Dendritic cell treated with granulocyte-macrophage colony-stimulating factor and Interleukin-4, amounts not matched to agents 40 ng/mL and 50 ng/mL, for 4 days (primary cell): ENCODE data around the gene PDZD7.

Experiments used
- H3K27ac Mint-ChIP-seq: one replicate; pipeline ENCODE4 v1.8.0; 2022; ENCODE audit warnings: mild to moderate bottlenecking, mixed read lengths
- H3K27me3 Mint-ChIP-seq: one replicate; pipeline ENCODE4 v1.8.0; 2022; ENCODE audit warnings: mild to moderate bottlenecking, mixed read lengths
- H3K36me3 Mint-ChIP-seq: one replicate; pipeline ENCODE4 v1.8.0; 2022; ENCODE audit warnings: low read depth, mixed read lengths
- H3K4me1 Mint-ChIP-seq: one replicate; pipeline ENCODE4 v1.8.0; 2022; ENCODE audit warnings: low read depth, mixed read lengths
- H3K4me3 Mint-ChIP-seq: one replicate; pipeline ENCODE4 v1.8.0; 2022; ENCODE audit warnings: mild to moderate bottlenecking, moderate library complexity, mixed read lengths
- H3K9me3 Mint-ChIP-seq: one replicate; pipeline ENCODE4 v1.8.0; 2022; ENCODE audit warnings: mixed read lengths
- intact Hi-C: fragments of 100-400 bp; cut with micrococcal nuclease; formaldehyde crosslinking; loops from one replicate; pipeline ENCODE4 v1.15.0; 2022

The PDZD7 gene

DNA sequence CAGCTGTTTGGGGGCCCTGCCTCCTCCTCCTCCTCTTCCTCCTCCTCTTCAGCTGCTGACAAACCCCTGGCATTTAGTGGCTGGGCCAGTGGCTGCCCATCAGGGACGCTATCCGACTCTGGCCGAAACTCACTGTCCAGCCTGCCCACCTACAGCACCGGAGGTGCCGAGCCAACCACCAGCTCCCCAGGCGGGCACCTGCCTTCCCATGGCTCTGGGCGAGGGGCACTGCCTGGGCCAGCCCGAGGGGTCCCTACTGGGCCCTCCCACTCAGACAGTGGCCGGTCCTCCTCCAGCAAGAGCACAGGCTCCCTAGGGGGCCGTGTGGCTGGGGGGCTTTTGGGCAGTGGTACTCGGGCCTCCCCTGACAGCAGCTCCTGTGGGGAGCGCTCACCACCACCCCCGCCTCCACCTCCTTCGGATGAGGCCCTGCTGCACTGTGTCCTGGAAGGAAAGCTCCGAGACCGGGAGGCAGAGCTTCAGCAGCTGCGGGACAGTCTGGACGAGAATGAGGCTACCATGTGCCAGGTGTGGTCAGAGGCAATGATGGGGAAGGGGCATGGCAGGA, 27.2 kb downstream of the PDZD7 start:
- Mint-ChIP-seq H3K27ac (no peak overlapping the region), H3K9me3 (no peaks in the 10 kb centered on the region), H3K4me3 (no peak overlapping the region), H3K36me3 (peaks cover 61% of the 10 kb centered on the region), H3K4me1 (peaks cover 28% of the 10 kb centered on the region), H3K27me3 (peaks cover 7% of the 10 kb centered on the region)
- intact Hi-C loops = no loop called here

DNA sequence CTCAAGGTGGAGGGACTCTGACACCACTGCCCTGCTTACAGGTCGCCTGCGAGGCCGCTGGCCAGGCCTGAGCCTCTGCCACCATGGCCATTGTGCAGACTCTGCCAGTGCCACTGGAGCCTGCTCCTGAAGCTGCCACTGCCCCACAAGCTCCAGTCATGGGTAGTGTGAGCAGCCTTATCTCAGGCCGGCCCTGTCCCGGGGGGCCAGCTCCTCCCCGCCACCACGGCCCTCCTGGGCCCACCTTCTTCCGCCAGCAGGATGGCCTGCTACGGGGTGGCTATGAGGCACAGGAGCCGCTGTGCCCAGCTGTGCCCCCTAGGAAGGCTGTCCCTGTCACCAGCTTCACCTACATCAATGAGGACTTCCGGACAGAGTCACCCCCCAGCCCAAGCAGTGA, 28.5 kb downstream of the PDZD7 start:
- Mint-ChIP-seq H3K4me3 (no peak overlapping the region), H3K27ac (no peak overlapping the region), H3K9me3 (no peaks in the 10 kb centered on the region), H3K36me3 (peaks cover 66% of the 10 kb centered on the region), H3K27me3 (peaks cover 7% of the 10 kb centered on the region), H3K4me1 (peaks cover 39% of the 10 kb centered on the region)
- intact Hi-C loops = no loop called here

DNA sequence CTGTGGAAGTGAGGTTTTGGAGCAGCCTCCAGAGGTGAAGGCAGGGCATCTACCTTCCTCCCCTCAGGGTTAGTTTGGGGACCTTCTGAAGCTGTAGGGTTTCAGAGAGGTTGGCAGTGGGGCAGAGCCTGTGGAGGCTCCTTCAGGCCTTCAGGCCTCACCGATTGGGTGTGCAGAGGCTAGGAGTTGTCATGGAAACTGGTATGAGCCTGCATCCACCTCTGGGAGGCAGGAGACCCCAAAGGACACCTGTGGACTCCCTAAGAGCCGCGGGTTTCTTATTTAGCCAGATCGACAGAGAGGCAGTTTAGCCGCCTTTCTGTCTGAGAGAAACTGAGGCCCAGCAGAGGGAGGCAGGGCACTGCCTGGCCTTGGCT, 29.3 kb downstream of the PDZD7 start:
- Mint-ChIP-seq H3K27ac (peak overlapping the region; percentile 71), H3K9me3 (no peaks in the 10 kb centered on the region), H3K36me3 (peaks cover 64% of the 10 kb centered on the region), H3K4me1 (peaks cover 41% of the 10 kb centered on the region), H3K4me3 (no peak overlapping the region), H3K27me3 (peaks cover 7% of the 10 kb centered on the region)
- intact Hi-C loops = no loop called here

DNA sequence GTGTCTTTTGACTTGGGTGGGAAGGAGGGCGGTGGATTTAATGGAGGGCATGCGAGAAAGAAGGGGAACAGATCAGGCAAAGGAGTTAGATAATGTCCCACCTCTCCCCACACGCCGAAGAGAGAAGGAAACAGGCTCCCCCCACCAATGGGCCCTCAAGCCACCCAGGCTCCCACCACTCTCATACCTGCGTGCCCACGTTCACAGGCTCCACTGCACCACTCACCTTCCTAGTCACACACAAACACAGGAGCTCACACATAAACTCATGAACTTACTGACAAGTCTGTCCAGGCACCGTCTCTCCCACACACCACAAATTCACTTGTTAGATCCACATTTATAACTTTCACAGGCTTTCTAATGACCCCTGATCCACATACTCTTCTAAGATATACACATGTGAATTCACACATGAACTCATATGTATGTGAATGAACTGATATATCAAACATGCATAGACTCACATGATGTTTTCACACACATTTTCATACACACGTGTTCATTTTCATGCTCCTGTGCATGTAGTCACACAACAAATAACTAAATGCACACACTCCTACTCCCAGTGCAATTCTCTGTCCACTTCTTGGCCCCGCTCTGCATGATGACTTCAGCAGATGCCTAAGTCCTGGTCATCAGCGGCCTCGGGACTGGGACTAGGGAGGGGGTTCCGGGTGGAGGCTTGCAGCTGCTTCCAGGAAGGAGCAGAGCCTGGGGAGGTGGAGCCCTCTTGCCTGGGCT, 29.8 kb downstream of the PDZD7 start:
- H3K4me1 Mint-ChIP-seq = peaks cover 47% of the 10 kb centered on the region
- H3K27me3 Mint-ChIP-seq = peaks cover 7% of the 10 kb centered on the region
- H3K36me3 Mint-ChIP-seq = peaks cover 58% of the 10 kb centered on the region
- H3K9me3 Mint-ChIP-seq = no peaks in the 10 kb centered on the region
- peak overlapping the region; percentile 71 for H3K27ac Mint-ChIP-seq
- H3K4me3 Mint-ChIP-seq = peak overlapping the region; percentile 88
- intact Hi-C loops = no loop called here

DNA sequence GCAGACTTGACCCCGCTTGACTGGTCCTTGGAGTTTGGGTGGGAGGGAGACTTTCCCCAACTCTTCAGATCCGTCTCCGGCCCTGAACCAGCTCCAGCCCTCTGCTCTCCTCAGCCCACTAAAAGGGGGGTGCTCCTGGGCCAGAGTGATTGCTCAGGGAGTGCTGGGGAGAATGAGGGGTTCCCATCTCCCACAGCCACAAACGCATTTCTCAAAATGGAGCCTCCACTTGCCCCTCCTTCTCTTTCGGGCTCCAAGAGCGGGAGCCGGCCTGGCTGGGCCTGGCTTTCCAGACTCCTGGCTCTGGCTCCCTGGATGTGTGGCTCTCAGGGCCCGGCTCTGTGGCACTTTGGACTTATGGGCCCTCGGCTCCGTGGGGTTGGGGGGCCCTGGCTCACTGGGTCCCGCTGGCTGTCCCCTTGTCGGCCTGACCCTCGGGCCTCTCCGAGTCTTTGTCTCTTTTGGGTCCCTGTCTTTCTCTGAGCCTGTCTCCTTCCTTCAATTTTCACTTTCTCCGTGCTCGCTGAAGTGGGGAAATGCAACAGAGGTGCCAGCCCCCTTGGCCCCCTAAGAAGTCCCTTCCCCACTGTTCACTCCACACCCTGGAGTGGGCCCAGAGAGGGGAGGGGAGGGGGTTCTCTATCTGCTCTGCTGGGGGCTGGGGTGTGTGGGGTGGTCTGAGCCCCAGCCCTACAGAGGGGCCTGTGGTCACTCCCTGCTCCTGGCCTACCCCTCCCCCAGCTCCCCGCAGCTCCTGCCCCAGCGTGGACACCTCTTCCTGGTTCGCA, 30.6 kb downstream of the PDZD7 start:
- peaks cover 51% of the 10 kb centered on the region for H3K36me3 Mint-ChIP-seq

DNA sequence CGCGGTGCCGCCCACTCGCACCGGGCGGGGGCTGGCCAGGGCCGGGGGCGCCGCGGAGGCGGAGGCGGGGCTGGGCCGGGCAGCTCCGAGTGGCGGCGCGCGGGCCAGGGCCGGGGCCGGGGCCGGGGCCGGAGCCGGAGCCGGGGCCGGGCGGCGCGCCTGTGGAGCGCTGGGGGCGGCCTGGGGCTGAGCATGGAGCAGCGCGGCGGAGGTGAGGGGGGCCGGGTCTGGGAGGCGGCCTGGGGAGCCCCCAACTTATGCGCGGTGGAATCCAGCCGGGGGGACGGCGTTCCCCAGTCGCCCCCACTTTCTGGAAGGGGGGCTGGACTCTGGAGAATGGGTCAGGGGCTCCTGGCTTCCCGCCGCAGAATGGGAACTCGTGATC, 31.2 kb downstream of the PDZD7 start, which contains the start of gene LZTS2:
Gene LZTS2 (plus strand): TSS at position 67 of the 385 bp plus-strand sequence. CDS start 2,731 bp downstream, outside the sequence.
- intact Hi-C loops = loop anchor here (1.0 to 5.0 kb wide), 2 partner anchors 15 to 33 kb away; partner anchors contain the start of genes PDZD7 and SFXN3
- H3K27me3 Mint-ChIP-seq = peaks cover 7% of the 10 kb centered on the region
- peaks cover 47% of the 10 kb centered on the region for H3K4me1 Mint-ChIP-seq
- peak within 1 kb of the TSS; percentile 91 for H3K4me3 Mint-ChIP-seq
- H3K9me3 Mint-ChIP-seq = no peaks in the 10 kb centered on the region
- H3K27ac Mint-ChIP-seq = peak within 1 kb of the TSS; percentile 71
- peaks cover 45% of the 10 kb centered on the region for H3K36me3 Mint-ChIP-seq

More for the DNA sequence above, 30.6 kb downstream of the PDZD7 start:
- Mint-ChIP-seq H3K27me3 (peaks cover 7% of the 10 kb centered on the region), H3K4me1 (peaks cover 47% of the 10 kb centered on the region), H3K27ac (peak overlapping the region; percentile 71), H3K4me3 (peak overlapping the region; percentile 88), H3K9me3 (no peaks in the 10 kb centered on the region)
- intact Hi-C loops = no loop called here

DNA sequence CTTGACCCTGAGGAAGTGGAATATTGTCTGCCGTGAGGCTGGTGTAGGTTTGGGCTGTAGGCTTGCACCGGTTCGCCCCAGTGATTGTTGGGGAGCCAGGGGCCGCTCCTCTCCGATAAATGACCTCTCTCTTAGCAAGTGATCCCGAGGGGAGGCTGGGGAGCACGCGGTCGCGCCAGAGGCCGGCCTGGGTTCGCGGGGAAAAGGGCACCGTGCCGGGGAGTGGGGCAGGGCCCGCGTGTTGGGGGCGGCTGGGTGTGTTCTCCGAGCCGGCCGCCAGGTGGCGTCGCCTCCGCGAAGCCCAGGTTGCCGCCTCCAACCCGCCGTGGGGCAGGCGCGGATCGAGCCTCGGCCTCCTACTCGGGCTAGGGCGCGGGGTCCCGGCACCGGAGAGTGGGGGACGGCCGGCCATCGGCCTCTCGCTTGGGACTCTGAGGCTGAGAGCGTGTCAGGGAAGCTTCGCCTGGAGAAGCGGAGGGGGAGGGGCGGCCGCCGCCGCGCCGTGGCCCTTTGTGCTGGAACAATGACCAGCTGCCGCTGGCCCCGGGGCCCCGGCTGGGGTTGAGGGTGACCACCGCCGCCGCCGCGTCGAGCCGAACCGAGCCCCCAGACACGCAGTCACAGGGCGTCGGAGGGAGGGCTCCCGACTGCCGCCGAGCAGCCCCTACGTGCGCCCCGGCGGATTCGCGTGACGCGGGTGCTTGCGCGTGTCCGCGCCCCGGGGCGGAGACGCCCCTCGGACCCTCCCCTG, 31.8 kb downstream of the PDZD7 start:
- Mint-ChIP-seq H3K27me3 (peaks cover 7% of the 10 kb centered on the region), H3K36me3 (peaks cover 44% of the 10 kb centered on the region), H3K4me3 (peak overlapping the region; percentile 91), H3K27ac (peak overlapping the region; percentile 71), H3K9me3 (no peaks in the 10 kb centered on the region), H3K4me1 (peaks cover 47% of the 10 kb centered on the region)
- intact Hi-C loops = loop anchor here (1.0 to 5.0 kb wide), 2 partner anchors 15 to 33 kb away; partner anchors contain the start of genes PDZD7 and SFXN3

DNA sequence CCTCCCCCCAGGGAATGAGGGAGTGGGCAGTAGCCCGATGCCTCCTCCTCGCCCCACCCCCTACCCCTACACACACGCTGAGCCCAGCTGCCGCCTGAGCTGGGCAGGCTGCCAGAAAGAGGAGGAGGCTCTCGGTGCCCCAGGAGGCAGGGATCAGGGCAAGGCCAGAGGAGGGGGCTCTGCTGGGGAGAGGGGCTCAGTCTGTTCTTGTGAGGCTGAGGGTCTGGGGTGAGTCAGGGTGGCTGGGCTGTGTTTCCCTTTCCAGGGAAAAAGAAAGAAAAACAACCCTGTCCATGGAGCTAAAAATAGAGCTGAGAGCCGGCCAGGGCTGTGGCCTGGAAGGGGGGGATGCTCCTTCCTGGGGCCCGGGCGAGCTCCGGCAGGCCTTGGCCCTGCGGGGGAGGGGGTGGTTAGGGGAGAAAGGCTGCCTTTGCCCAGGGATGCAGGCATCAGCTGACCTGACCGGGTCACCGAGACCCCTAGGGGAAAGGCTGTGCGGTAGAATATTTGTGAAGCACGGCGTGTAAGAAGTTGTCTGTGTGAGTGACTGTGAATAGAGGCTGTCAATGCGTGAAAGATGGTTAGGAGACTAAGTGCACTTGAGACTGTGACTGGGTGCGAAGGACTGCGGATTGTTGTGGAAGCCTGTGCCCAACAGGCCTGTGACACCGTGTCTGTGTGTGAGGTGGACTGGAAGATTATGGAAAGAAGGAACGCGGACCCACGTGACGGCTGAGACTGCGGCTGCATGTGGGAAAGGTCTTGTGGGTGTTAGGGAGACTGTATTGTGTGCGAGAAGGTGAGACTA, 32.5 kb downstream of the PDZD7 start:
- Mint-ChIP-seq H3K4me3 (peak overlapping the region; percentile 91), H3K27ac (peak overlapping the region; percentile 71), H3K27me3 (peaks cover 7% of the 10 kb centered on the region), H3K4me1 (peaks cover 47% of the 10 kb centered on the region), H3K36me3 (peaks cover 42% of the 10 kb centered on the region), H3K9me3 (no peaks in the 10 kb centered on the region)
- intact Hi-C loops = loop anchor here (5.0 kb wide), 1 partner anchor 34 kb away; the partner anchor contains the start of genes PDZD7 and SFXN3

DNA sequence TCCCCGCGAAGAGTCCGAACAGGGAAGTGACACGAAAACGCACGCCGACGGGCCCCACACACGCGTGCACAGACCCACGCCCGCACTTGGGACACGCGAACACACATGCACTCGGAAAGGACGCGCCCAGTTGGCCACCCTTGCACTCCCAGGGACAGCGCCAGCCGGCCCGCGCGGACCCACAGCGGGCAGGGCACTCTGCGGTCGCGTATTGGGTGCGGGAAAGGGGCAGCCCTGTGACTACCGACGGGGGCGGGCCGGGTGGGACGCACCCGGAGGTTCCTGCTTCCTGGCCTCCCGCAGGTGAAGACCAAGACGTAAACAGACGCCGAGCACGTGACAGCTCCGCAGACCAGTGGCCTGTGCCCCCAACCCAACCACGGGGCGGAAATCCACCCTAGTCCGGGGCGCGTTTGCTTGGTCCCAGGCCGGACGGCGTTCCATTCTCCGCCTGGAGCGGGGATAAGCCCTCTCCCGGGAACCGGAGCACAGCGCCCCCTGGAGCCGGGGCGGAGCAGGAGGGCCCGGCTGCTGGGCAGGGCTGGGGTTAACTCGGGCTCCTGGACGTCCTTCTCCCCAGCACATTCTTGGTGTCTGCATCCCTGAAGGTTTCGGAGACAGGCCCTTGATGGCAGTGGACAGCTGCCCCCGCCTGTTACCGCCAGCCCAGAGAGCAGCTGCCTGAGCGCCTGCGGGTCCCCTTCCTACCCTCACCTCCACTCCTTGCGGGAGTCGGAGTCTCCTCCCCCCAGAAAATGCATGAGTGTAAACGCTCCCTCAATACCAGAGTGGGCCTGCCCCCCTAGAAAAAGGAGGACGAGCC, 33.4 kb downstream of the PDZD7 start:
- Mint-ChIP-seq H3K4me1 (peaks cover 47% of the 10 kb centered on the region), H3K27me3 (peaks cover 7% of the 10 kb centered on the region)
- intact Hi-C loops = loop anchor here (5.0 kb wide), 1 partner anchor 35 kb away; the partner anchor contains the start of genes PDZD7 and SFXN3

DNA sequence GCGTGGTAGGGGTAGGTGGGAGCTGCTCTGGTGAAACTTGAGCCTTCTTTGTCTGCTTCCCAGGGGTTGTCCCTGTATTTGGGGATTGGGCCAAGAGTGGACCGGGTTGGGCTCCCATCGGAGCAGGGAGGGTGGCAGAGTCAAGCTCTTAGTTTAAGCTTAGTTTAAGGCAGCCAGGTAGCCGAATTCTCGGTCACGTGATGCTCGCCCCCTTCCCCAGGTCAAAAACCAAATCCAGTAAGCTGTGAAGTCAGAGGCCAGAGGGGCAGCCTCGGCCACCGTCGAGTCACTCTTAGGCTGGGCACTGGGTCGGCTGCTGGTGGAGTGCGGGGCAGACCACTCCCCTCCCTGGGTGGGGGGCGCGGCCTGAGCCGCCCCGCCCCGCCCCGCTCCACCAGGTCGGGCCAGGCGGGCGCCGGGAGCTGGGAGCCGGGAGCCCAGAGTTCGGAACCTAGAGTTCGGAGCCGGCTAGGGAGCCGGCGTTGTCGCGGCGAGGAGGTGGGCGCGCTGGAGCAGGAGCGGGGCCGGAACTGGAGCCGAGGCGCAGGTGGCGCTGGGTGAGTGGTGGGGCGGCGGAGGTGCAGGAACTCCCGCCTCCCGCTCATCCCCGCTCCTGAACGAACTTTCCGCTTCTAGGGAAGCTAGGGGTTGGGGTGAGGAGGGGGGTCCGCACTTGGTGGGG, 34.1 kb downstream of the PDZD7 start:
- Mint-ChIP-seq H3K4me1 (peaks cover 43% of the 10 kb centered on the region), H3K27ac (peak overlapping the region; percentile 71), H3K9me3 (no peaks in the 10 kb centered on the region), H3K36me3 (peaks cover 43% of the 10 kb centered on the region), H3K27me3 (peaks cover 7% of the 10 kb centered on the region), H3K4me3 (peak overlapping the region; percentile 91)
- intact Hi-C loops = loop anchor here (5.0 kb wide), 1 partner anchor 35 kb away; the partner anchor contains the start of genes PDZD7 and SFXN3

More for the DNA sequence above, 33.4 kb downstream of the PDZD7 start:
- H3K4me3 Mint-ChIP-seq = peak overlapping the region; percentile 91
- peak overlapping the region; percentile 71 for H3K27ac Mint-ChIP-seq
- H3K36me3 Mint-ChIP-seq = peaks cover 42% of the 10 kb centered on the region
- H3K9me3 Mint-ChIP-seq = no peaks in the 10 kb centered on the region

DNA sequence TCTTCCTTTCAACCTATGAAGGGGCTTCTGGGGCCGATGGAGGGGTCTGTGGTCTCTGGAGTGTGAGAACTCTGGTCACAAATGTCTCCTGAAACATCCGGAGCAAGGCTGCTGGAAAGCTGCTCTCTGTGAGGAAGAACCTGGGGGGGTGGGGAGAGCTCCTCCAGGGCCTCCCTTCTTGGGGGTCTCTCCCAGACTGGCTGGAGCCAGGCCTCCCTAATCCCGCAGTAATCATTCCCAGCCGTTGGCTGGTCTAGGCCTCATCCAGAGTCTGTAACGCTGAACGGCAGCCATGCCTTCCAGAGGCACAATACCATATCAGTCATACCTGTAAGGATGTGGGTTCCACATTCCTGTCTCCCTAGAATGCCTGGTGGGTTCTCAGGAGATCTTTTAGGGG, 35.7 kb downstream of the PDZD7 start:
- H3K9me3 Mint-ChIP-seq = no peaks in the 10 kb centered on the region
- no peak overlapping the region for H3K27ac Mint-ChIP-seq

More for the DNA sequence above, 35.7 kb downstream of the PDZD7 start:
- H3K27me3 Mint-ChIP-seq = no peaks in the 10 kb centered on the region
- peaks cover 45% of the 10 kb centered on the region for H3K36me3 Mint-ChIP-seq
- no peak overlapping the region for H3K4me3 Mint-ChIP-seq
- peaks cover 27% of the 10 kb centered on the region for H3K4me1 Mint-ChIP-seq
- intact Hi-C loops = loop anchor here (5.0 kb wide), 1 partner anchor 37 kb away; the partner anchor contains the start of genes PDZD7 and SFXN3
